ENCODE measurements around the gene CRACR2B.
A peak's percentile ranks its signal among the peaks of the same experiment; 100 is the strongest.

The CRACR2B gene

DNA sequence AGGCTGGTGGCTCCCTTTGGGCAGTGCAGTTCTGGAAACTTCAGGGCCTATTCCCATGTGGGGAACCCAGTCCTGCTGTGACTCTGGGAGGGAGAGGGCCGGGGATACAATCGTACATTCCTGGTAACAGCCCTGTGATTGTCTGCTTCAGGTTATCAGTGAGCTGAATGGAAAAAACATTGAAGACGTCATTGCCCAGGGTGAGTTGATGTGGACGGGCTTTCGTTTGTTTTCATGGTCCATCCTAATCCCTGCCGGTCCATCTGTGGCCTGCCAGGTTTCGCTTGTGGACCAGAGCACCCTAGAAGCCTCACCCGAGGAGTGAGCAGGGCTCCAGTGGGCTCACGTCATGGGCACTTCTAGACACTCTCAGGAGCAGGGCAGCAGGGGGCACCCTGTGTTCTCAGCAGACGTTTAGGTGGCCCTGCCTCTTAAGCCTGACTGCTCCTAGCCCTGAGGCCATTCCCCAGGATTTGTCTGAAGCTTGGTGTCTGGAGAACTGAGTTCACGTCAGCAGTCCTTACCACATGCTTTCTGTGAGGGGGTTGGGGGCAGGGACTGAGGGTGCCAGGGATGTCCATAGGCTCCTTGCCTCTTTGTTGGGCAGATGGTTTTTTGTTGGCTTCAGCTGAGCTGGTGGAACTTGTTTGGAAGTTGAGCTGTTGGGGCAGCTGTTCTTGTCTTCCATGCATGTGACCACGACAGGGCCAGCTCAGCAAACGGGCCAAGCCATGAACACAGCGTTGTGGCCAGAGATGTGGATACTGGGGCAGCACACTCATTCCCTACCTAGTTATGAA, 16.1 kb upstream of the CRACR2B start:
- DNase-seq: no peak

DNA sequence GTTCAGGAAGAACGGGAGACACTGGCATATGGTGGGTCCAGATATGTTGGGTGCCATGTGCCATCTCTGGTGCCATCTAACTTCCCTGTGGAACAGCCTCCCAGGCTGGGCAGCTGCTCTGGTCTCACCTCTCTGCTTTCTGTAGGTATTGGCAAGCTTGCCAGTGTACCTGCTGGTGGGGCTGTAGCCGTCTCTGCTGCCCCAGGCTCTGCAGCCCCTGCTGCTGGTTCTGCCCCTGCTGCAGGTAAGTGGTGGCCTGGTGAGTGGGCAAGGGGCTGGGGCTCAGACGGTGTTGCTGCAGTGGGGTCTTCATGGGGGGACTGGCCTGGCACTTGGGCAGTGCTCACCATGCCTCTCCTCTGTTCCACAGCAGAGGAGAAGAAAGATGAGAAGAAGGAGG, 15.3 kb upstream of the CRACR2B start:
- no peak for DNase-seq

DNA sequence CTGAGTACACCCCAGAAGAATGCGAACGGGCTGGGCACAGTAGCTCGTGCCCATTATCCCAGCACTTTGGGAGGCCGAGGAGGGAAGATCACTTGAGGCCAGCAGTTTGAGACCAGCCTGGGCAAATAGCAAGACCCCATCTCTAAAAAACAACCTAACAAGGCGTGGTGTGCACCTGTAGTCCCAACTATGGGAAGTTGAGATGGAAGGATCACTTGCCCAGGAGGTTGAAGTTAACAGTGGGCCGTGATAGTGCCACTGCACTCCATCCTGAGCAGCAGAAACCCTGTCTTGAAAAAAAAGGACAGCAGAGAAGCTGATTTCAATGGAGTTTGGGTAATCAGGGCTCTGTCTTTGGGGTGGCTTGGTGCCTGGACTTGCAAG, 14.7 kb upstream of the CRACR2B start:
- DNase-seq: no peak

DNA sequence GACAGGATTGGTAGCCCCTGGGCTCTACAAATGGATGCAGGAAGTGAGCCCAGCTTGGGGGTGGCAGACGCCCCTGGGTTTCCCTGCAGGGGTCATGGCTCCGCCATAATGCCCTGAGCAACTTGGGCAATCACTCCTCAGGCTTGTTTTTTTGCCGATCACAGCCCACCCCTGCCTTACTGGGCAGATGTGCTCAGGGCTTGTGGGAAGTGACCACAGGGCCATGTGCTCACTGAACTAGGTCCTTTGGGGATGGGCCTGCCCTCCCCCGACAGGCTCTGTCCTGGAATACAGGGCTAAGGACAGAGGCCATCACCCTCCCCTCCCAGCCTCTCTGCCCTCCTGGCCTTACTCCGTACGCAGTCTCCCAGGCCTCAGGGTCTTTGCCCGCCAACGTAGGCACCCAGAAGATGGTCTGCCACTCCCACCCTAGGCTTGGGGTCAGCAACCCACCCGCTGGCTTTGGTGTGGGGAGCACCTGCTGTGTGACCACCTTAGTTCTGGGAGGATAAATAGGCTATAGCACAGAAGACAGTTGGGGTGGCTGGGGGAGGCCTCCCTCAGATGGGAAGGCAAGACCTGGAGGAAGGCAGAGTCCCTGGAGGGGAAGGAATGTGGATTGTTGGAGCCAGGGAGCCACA, 14.1 kb upstream of the CRACR2B start:
- no peak for DNase-seq

DNA sequence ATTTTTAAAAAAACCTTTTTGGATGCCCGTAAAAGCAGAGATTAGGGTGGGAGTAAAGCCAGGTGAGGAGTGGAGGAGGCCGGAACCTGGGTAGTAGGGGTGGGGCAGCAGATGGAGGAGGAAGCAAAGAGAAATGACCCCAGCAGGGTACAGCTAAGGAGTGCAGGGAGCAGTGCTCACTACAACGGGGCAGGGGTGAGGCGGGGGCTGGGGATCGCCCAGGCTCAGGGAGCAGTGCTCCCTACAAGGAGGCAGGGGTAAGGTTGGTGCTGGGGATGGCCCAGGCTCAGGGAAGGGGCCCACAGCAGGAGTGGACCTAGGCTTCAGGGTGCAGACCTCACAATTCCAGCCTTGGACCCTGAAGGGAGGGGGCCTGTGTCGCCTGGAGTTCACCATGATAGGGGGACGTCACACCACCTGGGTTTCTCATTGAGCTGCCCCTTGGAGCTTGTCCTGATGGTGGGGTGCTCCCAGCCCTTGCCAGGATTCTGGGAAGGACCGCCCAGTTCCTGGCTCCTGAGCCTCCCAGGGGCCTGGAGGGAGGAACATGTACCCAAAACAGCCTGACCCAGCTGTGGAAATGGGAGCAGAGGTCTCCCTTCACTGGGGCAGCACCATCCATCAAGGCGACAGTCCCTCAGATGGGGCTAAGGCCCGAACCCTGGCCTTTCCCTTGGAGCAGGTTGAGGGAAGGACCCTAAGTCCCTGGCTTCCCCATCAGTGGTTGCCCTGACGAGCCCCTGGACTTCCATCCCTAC, 11.9 kb upstream of the CRACR2B start:
- no peak for DNase-seq

DNA sequence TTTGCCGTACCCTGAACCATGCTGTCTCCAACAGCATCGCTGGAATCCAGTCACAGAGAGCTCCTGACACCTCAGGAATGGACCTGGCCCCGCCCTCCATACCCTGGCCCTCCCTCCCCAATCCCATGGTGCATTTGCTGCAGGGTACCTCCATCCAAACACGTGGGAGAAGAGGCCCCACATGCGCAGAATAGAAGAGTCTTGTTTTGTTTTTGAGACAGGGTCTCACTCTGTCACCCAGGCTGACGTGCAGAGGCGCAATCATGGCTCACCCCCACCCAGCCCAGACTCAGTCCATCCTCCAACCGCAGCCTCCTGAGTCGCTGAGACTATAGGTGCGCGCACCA, 11.3 kb upstream of the CRACR2B start:
- no peak for DNase-seq

DNA sequence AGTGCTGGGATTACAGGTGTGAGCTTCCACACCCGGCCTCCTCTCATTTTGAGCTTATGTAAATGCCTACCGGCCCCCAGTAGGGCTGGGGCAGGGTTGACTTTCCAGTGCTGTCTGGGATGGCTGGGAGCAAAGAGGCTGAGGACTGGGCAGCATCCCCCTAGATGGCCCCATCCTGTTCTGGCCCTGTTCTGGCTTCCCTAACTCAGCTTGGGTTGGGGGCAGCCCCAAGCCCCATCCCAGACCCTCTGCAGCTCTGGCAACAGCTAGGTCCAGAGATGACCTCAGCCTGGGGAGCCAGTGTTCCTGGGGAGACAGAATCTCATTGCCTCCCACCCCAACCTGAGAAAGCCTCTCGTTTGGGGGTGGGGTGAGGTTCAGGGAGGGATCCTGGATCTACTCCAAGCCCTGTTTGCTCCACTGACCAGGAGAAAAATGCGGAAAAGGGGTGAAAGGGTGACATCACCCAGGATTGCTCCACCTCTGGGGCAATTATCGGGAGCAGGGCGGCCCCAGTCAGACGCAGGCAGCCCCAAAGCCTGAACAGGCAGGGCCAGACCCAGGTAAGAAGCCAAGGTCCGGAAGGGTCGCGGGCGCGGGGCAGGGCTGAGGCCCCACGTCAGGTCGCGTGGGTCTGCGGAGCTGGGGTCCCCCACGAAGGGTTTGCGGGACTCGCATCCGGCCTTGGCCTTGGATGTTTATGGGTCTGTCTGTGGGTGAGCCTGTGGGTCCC, 9.2 kb upstream of the CRACR2B start, which contains the start of gene PNPLA2:
PNPLA2 (plus strand) TSS at position 519 of the 733 bp plus-strand sequence. CDS start 805 bp downstream, outside the sequence.
- DNase-seq: no peak

DNA sequence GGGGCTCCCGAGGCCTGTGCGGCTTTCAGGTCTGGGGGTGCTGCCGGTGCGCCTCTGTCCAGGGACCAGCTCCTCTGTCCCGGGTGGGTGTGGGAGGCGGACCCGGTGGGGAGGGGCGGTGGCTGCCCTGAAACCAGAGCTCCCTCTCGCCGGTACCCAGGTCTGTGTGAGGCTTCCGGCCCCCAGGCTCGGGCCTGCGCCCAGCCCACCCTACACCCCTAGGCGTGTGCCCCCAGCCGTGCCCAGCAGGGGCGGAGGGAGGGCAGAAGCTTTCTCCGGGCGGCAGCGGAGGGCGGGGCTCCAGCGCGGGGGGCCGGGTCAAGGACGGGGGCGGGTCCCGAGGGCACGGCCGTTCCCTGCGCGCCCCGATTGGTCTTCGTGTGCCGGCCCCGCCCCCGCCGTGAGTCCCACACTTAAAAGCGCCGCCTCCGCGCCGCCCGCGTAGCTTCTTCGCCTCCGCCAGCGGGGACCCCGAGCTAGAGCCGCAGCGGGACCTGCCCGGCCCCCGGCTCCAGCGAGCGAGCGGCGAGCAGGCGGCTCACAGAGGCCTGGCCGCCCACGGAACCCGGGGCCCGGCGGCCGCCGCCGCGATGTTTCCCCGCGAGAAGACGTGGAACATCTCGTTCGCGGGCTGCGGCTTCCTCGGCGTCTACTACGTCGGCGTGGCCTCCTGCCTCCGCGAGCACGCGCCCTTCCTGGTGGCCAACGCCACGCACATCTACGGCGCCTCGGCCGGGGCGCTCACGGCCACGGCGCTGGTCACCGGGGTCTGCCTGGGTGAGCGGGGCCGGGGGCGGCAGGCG, 8.4 kb upstream of the CRACR2B start:
- DNase-seq: peak; percentile 64

DNA sequence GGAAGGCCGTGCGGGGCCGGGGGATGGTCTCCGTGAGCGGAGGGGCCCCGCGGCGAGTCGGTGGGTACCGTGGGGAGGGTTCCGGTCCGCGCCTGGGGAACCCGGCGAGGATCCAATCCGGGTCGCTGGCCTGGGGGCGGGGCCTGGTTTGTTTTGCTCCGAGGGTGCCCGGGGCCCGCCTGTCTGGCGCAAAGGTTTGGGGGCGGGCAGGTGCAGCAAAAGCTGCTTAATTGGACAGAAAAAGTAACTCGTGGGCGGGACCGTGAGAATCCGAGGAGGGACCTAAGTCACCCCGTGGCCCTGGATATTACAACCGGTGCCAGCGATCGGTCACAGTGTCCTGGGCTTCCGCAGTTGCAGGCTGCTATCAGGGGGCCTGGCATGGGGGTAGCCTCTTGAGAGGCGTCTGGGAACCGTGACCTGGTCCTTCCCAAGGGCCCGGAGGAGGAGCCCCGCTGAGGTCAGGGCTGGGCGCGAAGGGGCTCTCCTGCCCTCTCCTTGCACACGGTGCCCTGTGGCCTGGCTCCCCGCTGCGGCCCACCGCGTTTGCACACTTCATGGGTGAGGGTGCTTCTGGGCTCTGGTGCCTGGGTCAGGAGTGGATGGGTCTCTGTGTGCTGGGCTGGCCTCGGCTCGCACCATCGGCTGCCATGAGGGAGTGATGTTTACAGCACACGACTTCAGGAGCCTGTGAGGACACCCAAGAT, 7.6 kb upstream of the CRACR2B start:
- DNase-seq: peak; percentile 30

DNA sequence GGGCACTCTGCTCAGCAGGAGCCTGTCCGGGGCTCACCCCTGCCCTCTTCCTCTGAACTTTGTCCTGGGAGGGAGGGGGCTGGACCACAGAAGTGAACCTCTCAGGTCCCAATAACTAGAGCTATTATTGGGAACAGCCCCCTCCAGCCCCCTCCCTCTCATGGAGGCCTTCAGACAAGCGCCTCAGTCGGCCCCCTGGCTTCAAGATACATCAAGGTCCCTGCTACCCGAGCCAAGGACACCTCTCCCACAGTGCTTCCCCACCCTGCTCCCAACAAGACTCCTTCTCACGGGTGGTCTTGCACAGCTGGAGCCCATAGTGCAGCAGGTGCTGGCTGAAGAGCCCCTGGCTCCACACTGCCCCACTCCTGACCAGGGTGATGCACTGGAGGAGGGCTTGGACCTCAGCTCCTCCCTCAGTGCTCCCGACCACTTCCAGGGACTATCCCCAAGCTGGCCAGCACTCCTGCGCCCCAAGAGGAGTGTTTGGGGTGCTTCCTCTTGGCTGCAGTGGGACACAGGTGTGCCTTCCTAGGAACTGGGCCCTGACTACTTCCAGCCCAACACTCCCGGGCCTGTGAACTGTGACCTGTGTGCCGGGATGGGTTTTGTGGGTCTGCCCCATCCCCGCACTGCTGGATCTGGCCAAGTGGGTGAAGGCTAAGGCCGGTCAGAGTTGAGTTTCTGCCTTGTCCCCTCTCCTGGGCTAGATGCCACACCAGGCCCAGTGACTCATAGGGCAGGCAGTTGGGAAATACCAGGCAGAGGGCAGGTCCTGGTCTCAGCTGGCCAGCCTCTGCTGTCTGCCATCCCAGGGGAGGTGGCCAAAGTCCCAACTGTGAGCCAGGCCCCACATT, 6.8 kb upstream of the CRACR2B start:
- no peak for DNase-seq

DNA sequence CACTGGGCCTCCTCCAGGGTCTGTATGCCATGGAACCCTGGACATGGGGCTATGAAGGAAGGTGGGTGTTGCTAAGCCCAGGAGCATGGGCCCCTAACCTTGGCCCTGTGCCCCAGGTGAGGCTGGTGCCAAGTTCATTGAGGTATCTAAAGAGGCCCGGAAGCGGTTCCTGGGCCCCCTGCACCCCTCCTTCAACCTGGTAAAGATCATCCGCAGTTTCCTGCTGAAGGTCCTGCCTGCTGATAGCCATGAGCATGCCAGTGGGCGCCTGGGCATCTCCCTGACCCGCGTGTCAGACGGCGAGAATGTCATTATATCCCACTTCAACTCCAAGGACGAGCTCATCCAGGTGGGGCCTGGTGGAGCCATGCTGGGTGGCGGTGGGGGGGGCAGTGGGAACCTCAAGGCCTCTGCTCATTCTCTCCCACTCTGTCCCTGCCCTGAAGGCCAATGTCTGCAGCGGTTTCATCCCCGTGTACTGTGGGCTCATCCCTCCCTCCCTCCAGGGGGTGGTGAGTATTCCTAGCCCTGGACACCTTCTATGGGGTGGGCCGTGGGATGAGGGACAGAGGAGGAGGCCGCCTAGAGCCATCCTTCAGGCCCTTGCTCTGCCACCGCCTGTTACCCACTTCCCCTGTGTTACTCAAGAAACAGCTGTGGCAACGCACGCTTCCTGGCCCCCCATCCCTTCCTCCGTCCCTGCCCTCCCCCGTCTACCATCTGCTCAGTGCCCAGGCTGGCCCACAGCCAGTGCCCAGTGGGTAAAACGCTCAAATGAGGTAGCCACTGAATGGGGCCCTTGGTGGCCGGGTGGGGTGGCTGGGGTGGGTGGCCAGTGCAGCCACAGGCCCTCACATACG, 6.0 kb upstream of the CRACR2B start:
- no peak for DNase-seq

DNA sequence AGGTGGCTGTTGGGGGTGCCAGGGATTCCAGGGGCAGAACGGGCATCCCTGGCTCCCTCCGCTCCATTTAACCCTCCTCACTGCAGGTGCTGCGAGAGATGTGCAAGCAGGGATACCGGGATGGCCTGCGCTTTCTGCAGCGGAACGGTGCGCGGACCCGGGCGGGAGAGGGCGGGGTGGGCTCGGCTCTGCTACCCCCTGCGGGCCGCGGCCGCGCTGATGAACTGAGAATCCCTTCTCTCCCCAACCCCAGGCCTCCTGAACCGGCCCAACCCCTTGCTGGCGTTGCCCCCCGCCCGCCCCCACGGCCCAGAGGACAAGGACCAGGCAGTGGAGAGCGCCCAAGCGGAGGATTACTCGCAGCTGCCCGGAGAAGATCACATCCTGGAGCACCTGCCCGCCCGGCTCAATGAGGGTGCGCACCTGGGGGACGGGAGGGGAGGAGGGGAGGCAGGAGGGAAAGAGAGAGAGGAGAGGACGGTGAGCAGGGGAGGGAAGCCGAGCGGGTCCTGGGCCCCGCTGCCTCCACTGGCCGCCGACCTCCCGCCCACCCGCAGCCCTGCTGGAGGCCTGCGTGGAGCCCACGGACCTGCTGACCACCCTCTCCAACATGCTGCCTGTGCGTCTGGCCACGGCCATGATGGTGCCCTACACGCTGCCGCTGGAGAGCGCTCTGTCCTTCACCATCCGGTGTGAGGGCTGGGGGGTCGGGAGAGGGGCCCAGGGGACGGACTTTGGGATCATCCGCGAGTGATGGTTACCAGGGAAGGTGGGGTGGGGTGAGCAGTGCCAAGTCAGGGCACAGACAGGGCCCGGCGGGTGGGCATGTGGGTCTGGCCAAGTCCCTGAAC, 4.1 kb upstream of the CRACR2B start:
- no peak for DNase-seq

DNA sequence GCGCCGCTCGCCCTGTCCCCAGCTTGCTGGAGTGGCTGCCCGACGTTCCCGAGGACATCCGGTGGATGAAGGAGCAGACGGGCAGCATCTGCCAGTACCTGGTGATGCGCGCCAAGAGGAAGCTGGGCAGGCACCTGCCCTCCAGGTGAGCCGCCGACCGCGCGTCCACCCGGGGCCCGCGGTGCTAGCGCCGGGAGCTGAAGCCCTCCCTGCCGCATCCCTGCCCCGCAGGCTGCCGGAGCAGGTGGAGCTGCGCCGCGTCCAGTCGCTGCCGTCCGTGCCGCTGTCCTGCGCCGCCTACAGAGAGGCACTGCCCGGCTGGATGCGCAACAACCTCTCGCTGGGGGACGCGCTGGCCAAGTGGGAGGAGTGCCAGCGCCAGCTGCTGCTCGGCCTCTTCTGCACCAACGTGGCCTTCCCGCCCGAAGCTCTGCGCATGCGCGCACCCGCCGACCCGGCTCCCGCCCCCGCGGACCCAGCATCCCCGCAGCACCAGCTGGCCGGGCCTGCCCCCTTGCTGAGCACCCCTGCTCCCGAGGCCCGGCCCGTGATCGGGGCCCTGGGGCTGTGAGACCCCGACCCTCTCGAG, 3.3 kb upstream of the CRACR2B start:
- peak; percentile 29 for DNase-seq

DNA sequence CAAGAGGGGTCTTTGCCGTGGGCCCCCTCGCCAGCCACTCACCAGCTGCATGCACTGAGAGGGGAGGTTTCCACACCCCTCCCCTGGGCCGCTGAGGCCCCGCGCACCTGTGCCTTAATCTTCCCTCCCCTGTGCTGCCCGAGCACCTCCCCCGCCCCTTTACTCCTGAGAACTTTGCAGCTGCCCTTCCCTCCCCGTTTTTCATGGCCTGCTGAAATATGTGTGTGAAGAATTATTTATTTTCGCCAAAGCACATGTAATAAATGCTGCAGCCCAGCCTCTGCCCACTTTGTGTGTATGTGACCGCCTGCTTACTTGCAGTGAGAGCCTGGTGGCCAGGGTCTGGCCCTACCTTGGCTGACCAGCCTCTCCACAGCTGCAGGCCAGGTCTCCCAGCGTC, 2.8 kb upstream of the CRACR2B start:
- DNase-seq: no peak

DNA sequence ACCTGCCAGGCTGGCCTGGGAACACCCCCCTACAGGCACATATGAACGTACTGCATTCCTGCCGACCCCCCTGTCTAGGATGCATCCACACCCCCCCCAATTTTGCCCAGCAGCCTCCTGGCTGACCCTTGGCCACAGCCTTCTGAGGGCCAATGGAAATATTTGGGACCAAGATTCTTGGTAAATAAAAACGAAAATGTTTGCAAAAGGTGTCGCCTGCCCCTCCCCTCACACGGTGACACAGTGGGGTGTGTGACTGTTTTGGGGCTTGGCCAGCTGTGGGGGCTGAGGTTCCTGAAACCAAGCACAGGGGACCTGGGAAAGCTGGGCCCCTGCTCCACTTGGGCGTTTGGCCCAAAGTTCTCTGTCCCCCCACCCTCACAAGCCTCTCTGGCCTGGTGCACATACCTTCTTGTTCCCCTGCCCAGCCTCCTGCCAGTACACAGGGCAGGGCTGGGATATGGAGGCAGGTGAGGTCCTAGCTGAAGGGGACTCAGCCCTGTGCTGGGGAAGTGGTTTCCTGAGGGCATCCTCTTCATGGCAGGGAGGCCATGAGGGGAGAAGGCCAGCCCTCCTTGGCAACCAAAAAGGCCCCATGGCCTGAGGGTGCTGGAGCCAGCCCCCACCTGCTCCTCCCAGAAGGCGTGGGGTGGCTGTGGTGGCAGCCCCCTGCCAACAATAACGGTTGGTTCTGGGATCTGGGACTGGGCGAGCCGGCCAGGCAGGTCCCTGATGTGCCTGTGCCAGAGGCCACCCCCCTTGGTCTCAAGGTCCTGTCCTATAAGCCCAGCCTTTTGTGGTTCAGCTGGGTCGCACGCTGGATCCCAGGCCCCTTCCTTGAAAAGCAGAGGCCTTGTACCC, 2.1 kb upstream of the CRACR2B start:
- DNase-seq: no peak

DNA sequence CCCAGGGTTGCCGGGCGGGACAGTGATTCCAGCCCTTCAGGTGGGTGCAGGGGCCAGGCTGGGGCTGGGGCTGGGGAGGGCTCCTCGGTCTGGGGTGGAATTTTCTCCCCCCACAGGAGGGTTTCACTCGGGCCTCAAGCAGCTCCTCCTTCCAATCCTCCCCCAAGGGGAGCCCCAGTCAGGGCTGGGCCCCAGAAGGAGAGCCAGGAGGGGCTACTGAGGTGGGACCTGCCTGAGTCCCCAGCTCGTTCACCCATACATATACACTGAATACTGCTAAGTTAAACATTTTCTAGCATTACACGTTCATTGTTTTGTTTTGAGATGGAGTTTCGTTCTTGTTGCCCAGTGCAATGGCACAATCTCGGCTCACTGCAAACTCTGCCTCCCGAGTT, 1.5 kb upstream of the CRACR2B start:
- no peak for DNase-seq

DNA sequence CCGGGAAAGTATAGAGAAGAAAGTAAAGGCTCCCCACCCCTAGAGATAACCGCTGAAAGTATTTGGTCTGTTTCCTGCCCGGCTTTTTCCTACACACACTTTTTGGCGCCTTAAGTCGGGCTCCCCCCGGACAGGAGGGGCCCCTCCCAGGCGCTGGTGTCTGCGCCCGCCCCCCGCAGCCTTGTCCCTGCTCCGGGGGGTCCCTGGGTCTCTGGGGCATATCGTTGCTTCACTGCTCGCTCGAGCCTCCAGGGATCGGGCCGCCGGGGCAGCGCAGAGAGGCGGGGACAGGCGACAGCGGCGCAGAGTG, 928 bp upstream of the CRACR2B start:
- DNase-seq: no peak
